ENCODE measurements around the gene RAB3C.

GRCh38 chr5:58860680-58861079 is 277.8 kb downstream of the RAB3C start:
- TF ChIP-seq CTCF (IDR thresholded peaks at IDR 0.05) (no peak), POLR2AphosphoS5 (IDR thresholded peaks at IDR 0.05) (no peak)

Measured in breast epithelium (tissue), 3 donors.